NCI-H1048 (cell line): ENCODE results near the gene CDH4.

Experiments
- DNase-seq: peaks from one replicate; lab custom pipeline; 2025; lab: John Stamatoyannopoulos, UW

The CDH4 gene

GRCh38 chr20:61766921-61767610, 515.0 kb downstream of the CDH4 start:
- no peak for DNase-seq

GRCh38 chr20:61767761-61768494, 515.9 kb downstream of the CDH4 start:
- DNase-seq: no peak

- DNase-seq: no peak
Measured at GRCh38 chr20:61768571-61769285, 516.7 kb downstream of the CDH4 start.

GRCh38 chr20:61769286-61769832, 517.3 kb downstream of the CDH4 start:
- no peak for DNase-seq

GRCh38 chr20:61770113-61770585, 518.1 kb downstream of the CDH4 start:
- no peak for DNase-seq

GRCh38 chr20:61771805-61772350, 519.8 kb downstream of the CDH4 start:
- no peak for DNase-seq

GRCh38 chr20:61772828-61773631, 521.0 kb downstream of the CDH4 start:
- DNase-seq: no peak

- DNase-seq: no peak
Measured at GRCh38 chr20:61773926-61774587, 522.0 kb downstream of the CDH4 start.

DNA sequence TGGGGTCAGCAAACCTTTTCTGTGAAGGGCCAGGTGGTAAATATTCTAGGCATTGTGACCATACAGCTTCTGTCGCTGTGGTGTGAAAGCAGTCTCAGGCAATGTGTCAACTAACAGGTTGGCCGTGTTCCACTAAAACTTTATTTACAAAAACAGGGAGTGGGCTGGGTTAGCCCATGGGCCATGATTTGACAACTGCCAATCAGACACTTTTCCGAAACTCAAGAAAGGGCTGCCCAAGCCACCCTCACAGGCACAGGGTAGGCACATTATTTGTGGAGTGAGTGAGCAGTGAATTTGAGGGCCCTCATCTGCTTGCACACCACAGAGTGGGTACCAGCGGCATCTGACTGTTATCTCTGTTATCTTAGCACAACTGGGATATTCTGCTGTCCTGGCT, 523.4 kb downstream of the CDH4 start:
- no peak for DNase-seq

DNA sequence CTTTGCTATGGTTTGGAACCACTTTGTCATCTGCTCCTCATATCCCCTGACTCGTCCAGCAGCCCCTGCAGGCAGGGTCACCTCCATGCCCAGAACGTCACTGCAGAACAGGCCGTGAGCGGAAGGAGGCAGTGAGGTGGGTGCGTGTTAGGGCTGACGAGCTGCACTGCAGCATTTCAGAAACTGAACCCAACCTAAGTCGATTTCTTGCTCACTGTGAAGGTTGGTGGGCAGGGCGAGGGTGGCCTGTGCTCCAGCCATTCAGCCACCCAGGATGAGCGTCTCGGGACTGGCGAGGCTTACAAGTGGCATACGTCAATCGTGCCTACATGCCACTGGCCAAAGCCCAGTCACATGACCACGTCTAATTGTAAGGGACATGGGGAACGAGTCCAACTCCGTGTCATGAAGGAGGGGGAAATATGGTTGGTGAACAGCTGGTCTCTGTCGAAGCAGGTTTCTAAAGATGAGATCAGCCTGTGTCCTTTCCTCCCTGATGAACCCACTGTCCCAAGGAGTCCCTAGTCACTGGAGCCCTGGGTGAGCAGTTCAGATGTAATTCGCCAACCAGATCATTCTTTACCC, 524.5 kb downstream of the CDH4 start:
- DNase-seq: no peak

DNA sequence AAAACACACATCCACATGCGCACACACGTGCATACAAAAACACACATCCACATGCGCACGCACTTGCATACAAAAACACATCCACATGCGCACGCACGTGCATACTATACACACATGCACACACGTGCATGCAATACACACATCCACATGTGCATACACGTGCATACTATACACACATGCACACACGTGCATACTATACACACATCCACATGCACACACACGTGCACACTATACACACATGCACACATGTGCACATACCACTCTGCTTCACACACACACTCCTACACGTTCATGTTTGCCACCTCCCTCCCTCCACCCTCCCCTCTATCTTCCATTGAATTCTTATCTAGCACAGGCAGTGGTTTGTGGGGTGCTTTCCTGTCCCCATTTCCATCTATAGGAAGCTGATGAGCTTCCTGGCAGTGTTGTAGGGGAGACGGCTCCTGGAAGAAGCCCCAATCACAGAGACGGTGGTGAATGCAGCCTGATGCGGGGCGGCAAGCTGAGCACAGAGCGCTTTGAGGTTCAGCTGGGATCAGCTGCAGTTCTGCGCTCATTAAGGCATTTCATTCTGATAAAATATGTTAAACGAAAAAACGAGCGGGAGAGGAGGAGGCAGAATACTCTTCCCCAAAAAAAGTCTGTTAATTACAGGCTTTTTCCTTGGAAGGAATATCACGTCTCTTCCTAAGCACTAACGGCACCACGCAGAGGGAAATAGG, 525.9 kb downstream of the CDH4 start:
- no peak for DNase-seq

GRCh38 chr20:61778495-61778863, 526.4 kb downstream of the CDH4 start:
- DNase-seq: no peak

GRCh38 chr20:61779176-61779965, 527.3 kb downstream of the CDH4 start:
- DNase-seq: no peak

- DNase-seq: no peak
Measured at GRCh38 chr20:61780066-61780465, 528.0 kb downstream of the CDH4 start.

DNA sequence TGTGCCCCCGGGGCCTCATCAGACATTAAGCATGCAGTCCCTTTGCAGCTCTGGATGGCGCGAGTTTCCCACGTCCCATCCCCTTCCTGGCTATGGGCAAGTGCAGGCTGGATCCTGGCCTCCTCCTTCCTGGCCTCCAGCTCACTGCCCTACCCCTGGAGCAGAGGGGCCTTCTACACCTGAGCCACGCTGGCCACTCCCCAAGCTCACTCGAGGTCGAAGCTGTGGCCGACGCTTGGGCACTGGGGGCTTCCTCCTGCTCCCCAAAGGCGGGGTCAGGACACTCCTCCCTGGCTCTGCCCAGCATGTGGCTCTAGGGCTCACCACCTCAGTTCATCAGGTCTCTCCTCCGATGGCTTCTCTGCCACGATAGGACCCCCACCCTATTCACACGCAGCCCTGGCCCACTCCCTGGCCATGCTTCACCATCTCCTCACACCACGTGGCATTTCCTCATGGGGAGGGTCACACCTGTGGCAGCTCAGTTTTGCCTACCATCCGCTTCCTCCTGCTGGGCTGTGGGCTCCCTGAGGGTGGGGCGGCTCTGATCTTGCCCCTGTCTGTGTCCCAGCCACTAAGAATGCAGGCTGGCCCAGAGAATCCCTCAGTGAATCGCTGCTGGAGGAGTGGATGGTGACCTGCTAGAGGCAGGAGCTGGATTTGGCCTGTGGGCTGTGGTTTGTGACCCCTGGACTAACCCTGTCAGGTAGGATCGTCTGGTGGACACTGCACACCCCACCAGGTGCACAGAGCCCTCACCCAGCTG, 532.9 kb downstream of the CDH4 start:
- DNase-seq: no peak

- no peak for DNase-seq
Measured at GRCh38 chr20:61785567-61785816, 533.4 kb downstream of the CDH4 start.

- no peak for DNase-seq
Measured at GRCh38 chr20:61786230-61786629, 534.2 kb downstream of the CDH4 start.

DNA sequence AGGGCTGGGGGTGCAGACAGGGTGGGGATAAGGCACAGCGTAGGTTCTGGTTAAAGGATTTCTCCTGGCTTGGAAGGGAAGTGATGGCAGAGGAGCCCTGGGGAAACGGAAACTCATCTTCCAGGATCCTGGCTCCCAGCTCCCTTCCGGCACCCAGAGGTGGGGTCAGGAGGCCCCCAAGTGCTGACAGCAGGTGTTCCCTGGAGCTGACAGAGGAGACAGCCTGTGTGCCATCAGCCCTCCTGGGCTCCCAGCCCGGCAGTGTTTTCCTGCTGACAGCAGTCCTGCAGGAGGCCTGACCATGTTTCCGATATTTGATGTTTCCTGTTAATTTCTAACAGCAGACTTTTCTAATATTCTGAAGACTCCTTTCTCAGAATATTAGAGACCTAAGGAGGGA, 536.3 kb downstream of the CDH4 start:
- no peak for DNase-seq

DNA sequence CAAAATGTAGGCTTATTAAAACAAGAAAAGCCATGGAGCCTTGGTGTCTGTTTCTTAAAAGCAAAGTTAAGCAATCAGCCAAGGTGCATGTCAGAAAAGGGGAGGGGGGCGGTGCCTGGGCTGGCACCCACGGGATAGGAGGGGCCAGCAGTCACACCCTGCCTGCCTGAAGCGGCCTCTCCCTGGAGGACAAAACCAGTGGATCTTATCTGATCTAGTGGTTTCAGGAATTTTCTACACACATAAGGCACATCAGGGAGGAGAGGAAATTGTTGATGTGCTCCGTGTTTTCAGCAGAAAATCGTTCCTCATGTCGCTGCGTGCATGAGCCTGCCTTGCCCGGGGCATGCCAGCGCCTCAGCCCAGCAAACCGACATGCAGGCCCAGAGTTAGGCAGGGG, 537.3 kb downstream of the CDH4 start:
- DNase-seq: no peak
